ENCODE measurements around the gene CHMP2A.

DNA sequence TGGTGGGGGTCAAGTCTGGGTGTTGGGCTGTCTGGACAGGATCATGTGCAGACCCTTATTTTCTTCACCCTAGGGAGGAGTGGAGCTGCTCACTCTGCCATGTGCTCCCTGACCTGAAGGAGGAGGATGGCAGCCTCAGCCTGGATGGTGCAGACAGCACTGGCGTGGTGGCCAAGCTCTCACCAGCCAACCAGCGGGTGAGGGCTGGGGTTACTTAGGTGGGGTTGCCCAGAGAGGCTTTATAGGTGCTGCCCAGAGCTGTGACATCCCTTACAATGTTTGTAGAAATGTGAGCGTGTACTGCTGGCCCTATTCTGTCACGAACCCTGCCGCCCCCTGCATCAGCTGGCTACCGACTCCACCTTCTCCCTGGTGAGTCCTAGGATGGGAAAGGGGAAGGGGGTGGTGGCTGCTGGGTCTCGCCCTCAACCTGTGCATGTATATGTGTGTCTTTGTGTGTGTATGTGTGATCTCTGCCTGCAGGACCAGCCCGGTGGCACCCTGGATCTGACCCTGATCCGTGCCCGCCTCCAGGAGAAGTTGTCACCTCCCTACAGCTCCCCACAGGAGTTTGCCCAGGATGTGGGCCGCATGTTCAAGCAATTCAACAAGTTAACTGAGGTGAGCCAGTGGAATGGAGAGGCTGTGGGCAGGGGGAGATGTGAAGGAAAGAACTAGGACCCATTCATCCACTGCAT is 5.1 kb downstream of the CHMP2A start:
- TF ChIP-seq CTCF (IDR thresholded peaks at IDR 0.05) (no peak), POLR2A (IDR thresholded peaks at IDR 0.05) (no peak)

Measured in lower leg skin (tissue), 3 donors.